Ishikawa (cell line): ENCODE data around the gene SREBF2.

ENCODE experiments used
- CEBPB ChIP-seq: IDR thresholded peaks from 2 replicates; pipeline ENCODE4 v1.6.1; 2012
- CREB1 ChIP-seq: IDR thresholded peaks from 2 replicates; pipeline ENCODE4 v1.6.1; 2012; ENCODE audit warnings: low read depth
- EGR1 ChIP-seq: IDR thresholded peaks from 2 replicates; pipeline ENCODE4 v1.6.1; 2012
- EP300 ChIP-seq: IDR thresholded peaks from 2 replicates; pipeline ENCODE4 v1.6.1; 2012; ENCODE audit warnings: borderline replicate concordance
- FOXM1 ChIP-seq: IDR thresholded peaks from 2 replicates; pipeline ENCODE4 v1.6.1; 2012; ENCODE audit warnings: low read depth, borderline replicate concordance
- MAX ChIP-seq: IDR thresholded peaks from 2 replicates; pipeline ENCODE4 v1.6.1; 2012
- NFIC ChIP-seq: IDR thresholded peaks from 2 replicates; pipeline ENCODE4 v1.6.1; 2012
- RAD21 ChIP-seq: IDR thresholded peaks from 2 replicates; pipeline ENCODE4 v1.6.1; 2012; ENCODE audit warnings: low read depth
- REST ChIP-seq: IDR thresholded peaks from 2 replicates; pipeline ENCODE4 v1.6.1; 2012; ENCODE audit warnings: low read depth, mild to moderate bottlenecking
- TAF1 ChIP-seq: IDR thresholded peaks from 2 replicates; pipeline ENCODE4 v1.6.1; 2012; ENCODE audit warnings: low read depth, mild to moderate bottlenecking
- TCF12 ChIP-seq: IDR thresholded peaks from 2 replicates; pipeline ENCODE4 v1.6.1; 2012; ENCODE audit warnings: low read depth
- USF1 ChIP-seq: IDR thresholded peaks from 2 replicates; pipeline ENCODE4 v1.6.1; 2012
- YY1 ChIP-seq: IDR thresholded peaks from 2 replicates; pipeline ENCODE4 v1.6.1; 2012; ENCODE audit warnings: low read depth
- ZBTB7A ChIP-seq: IDR thresholded peaks from 2 replicates; pipeline ENCODE4 v1.6.1; 2012; ENCODE audit warnings: low read depth

DNA sequence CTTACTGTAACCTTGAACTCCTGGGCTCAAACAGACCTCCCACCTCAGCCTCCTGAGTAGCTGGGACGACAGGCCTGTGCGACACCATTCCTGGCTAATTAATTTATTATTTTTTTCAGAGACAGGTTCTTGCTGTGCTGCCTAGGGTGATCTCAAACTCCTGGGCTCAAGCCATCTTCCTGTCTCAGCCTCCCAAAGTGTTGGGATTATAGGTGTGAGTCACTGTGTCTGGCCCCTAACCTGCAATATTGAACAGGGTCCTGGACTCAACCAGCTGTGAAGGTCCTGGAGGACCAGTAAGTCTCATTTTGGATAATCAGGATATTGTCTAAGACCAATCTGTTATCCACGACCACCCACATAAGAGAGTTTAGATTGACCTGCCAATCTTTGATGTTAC lies 17.2 kb upstream of the SREBF2 start:
- no peak for TF ChIP-seq CEBPB
- no peak for TF ChIP-seq EP300
- TF ChIP-seq REST, result no peak
- no peak for TF ChIP-seq USF1
- no peak for TF ChIP-seq ZBTB7A
- no peak for TF ChIP-seq CREB1
- TF ChIP-seq TAF1, result no peak
- no peak for TF ChIP-seq MAX
- no peak for TF ChIP-seq YY1
- no peak for TF ChIP-seq RAD21
- no peak for TF ChIP-seq NFIC
- no peak for TF ChIP-seq EGR1
- TF ChIP-seq TCF12, result no peak
- TF ChIP-seq FOXM1, result no peak
